NCI-H82 treated with DMSO at 0.1 percent for 48 hours (cell line): Measurements from ENCODE around the gene PM20D1.

ENCODE experiments used
- DNase-seq: peaks from one replicate; lab custom pipeline; 2025; ENCODE audit not compliant: unreplicated experiment; lab: John Stamatoyannopoulos, UW

PM20D1 gene

DNA sequence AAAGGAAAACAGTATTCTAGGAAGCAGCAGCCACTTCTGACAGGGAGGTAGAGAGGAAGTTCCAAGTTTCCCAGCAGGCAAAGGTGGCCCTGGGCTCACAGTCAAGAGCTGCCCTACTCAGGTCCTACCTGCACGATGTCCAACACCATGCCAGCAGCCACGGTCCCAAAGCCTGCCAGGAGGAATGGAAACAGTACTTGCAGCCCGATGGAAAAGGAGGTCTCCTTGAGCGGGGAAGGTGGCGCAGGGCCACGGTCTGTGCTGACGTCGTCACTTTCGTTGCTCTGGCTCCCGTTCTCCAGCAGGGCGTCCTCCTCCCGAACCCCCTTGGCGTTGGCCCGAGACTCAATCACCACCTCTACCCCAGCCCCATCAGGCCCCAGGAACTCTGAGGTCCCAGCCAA, 40.0 kb downstream of the PM20D1 start:
- no peak for DNase-seq

DNA sequence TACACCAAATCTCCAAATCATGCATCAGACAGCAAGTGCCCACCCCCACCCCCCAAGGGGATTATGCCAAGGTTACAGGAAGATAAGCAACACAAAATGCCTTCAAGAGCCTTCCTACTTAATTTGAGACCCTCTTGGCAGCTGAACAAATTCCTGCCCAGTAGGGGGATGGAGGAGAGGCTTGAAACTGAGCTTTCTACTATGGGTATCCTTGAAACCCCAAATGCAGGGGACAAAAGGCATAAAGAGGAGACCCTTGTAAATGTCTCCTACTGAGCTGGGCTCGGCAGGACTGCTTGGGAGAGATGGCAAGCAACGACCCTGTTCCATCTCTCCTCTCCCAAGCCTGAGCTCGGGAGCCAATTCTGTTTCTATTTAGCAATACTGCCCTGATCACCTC, 40.5 kb downstream of the PM20D1 start:
- DNase-seq = no peak

DNA sequence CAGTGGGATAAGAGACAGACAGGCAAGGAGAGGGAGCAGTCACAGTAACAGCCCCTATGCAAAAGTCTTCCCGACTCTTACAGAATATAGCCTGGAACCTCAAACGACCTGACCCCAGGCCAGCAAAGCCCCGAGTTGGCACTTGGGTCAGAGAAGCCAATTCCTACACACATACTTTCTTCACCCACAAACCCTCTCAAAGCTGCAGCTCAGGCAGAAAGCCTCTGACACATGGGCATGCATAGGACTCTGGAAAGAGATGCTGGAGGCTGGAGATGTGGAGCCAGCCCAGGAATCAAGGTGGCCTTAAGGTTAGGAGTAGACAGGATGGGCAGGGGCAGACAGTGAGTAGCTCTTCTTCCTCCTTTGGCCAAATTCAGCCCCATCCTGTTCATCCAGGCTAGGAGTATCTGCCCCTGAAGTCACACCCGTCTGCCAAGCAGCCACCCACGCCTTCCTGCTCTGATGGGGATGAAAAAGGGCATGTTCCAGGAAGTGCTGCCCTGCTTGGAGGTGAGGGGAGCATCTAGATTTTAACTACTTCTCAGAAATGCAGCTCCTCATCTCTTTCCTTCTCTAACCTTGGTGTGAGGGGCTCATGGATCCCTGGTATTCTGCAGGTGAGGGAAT, 44.7 kb downstream of the PM20D1 start:
- no peak for DNase-seq

DNA sequence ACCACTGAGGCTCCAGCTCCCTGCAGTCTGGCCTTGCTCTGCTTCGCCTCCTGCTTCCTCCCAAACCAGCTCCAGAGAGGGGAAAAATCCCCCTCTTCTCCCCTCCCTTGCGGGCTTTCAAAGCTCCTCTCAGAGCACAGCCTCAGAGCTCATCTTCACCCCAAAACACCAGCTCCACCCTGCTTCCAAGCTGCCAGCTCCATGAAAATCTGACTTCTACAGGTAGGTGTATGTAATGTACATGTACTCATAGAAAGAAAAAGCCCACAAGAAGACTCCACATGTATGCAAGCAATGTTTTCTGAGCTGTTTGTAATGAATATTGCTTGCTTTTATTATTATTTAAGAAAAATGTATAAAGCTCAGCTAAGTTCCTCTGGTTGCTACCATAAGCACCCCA, 45.3 kb downstream of the PM20D1 start:
- no peak for DNase-seq

GRCh38 chr1:205803986-205804385, 45.9 kb downstream of the PM20D1 start:
- DNase-seq = no peak

DNA sequence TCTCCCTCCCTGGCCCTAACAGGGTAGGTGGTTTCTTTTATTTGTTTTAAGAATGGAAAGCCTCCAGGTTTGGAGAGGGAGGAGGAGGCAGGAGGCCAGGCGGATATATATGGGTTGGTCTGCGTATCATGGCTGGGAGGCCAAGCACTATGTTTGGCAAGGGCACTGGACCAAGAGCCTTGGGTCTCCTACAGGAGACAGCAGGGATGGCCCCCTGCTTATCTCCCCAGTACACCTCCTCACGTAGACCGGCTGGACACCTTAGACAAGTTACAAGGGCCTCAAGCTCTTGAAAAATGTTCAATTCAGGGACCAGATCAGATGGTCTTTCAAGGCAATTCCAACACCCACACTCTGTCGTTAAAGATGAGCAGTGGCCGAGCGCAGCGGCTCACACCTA, 47.9 kb downstream of the PM20D1 start:
- no peak for DNase-seq

- no peak for DNase-seq
These were observed 48.8 kb downstream of the PM20D1 start for GRCh38 chr1:205800981-205801703.

GRCh38 chr1:205800427-205800826, 49.5 kb downstream of the PM20D1 start:
- DNase-seq = no peak

- DNase-seq = no peak
These were observed 51.4 kb downstream of the PM20D1 start for GRCh38 chr1:205798577-205798976.

DNA sequence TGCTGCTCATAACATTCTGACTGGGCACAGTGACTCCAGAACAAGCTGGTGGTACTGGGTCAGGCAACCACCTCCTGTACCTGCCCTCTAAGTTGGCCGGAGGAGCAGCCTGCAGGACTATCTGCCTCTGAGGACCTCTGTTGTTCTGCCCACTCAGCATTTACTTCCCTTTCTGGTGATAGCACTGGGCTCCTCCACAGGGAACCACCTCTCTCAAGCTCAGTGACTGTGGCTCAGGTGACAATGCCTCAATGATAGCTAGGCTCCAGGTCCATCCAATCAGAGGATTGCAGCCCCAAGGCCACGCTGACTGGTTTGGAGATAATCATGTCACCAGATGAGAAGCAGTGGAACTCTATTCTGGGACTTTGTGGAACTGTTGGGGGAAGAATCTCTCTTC, 52.8 kb downstream of the PM20D1 start:
- DNase-seq = no peak

DNA sequence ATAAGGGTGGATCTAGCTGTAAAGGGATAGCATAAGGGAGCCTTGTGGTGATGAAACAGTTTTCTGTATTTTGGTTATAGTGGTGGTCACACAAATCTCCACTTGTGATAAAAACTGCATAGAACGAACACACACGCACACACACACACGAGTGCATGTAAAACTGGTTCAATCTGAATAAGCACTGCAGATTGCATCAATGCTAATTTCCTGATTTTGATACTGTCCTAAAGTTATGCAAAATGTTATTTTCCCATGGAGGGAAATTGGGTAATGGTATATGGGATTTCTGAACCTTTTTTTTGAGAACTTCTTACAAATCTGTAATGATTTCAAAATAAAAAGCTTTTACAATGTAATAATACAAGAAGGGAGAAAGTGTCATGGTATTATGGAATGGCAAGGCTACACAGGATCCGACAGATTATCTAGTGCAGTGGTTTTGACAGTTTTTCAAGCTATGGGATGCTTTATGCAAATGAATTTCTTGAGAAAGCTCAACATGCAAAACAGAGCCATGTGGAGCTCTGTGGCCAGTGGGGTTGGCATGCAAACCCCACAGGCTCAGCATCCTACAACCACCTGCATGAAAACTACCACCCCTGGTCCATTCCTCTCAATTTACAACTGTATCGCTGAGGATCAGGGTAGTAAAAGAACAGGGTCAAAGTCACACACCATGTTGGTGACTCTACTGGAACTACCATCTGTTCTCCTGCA, 55.8 kb downstream of the PM20D1 start:
- DNase-seq = no peak

DNA sequence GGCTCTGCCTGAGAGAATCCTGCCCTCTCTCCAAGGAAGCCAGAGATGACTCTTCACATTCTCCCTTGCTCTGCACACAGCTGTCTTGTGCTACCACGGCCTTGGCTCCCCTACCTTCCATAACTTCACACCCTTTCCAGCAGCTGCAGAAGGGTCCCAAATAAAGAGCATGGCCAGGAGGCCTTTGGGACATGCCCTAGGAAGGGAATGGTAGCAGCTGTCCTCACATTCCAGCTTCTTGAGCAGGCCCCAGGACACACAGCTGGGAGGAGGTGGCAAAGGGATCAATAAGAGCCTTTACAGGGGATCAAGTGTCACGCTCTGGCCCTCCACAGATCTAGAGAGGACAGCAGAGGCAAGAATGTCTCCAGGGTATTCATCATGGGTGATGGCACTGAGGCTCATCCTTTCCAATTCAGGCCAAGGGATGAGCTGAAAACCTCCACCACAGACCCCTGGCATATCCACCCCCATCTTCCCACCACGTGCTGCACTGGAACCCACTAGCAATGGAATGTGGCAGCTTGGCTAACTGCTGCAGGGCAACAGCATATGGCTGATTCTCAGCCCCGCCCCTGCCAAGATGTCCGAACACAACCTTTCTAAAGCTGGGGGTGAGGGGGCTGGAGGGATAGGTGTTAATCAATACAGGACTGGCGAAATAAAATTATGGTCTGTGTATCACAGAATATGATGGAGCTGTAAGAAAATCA, 56.8 kb downstream of the PM20D1 start:
- peak; percentile 16 for DNase-seq

DNA sequence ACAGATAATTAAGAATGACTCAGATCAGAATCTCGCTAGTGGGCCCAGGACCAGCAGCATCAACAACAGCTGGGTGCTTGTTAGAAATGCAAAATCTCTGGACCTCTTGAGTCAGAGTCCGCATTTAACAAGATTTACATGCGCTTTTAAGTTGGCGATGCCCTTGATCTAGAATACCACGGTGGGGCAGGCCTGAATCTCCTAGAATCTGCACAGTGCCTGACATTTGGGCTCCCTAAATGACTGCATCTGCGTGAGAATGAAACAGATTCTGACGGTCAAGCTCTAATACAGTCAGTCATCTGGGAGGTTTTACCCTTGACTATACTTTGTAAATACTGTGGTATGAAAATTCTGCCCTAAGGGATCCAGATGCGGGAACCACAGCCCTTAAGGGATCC, 57.5 kb downstream of the PM20D1 start:
- no peak for DNase-seq

GRCh38 chr1:205791568-205792180, 58.3 kb downstream of the PM20D1 start:
- peak; percentile 72 for DNase-seq

- DNase-seq = no peak
These were observed 62.5 kb downstream of the PM20D1 start for GRCh38 chr1:205787287-205787916.

DNA sequence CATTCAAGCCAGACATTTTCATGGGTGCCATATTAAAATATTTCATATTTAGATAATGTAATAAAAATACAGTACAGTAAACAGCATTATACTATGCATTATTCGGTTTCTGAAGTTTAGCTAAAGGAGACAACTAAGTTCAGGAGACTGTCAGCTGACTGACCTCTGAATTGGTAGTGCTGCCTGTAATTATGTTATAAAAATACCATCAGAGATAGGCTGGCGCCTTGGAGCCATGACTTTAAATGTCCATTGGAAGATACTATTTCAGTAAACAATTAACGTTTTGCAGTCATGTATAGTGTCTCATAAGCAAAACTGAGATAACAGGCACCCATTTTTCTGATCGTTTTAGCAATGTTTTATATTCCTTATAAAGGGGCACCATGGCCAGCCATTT, 63.3 kb downstream of the PM20D1 start:
- no peak for DNase-seq

GRCh38 chr1:205785446-205785845, 64.5 kb downstream of the PM20D1 start:
- DNase-seq = no peak

GRCh38 chr1:205783904-205784303, 66.0 kb downstream of the PM20D1 start:
- no peak for DNase-seq

DNA sequence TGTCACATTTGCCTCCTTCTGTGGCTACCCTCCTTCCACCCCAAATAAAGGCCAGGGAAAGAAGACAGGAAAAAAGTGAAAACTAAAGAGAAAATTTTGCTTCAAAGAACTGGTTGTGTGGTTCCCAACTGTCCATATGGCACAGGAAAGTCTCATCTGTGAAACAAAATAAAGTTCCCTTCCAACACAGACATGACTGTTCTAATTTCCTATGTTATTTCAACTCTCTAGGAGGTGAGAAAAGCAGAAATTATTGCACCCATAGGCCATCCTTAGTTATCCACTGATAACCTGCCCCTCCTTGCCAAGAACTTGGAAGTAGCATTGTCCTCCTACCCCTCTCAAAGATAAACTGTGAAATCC, 66.5 kb downstream of the PM20D1 start:
- DNase-seq = no peak

DNA sequence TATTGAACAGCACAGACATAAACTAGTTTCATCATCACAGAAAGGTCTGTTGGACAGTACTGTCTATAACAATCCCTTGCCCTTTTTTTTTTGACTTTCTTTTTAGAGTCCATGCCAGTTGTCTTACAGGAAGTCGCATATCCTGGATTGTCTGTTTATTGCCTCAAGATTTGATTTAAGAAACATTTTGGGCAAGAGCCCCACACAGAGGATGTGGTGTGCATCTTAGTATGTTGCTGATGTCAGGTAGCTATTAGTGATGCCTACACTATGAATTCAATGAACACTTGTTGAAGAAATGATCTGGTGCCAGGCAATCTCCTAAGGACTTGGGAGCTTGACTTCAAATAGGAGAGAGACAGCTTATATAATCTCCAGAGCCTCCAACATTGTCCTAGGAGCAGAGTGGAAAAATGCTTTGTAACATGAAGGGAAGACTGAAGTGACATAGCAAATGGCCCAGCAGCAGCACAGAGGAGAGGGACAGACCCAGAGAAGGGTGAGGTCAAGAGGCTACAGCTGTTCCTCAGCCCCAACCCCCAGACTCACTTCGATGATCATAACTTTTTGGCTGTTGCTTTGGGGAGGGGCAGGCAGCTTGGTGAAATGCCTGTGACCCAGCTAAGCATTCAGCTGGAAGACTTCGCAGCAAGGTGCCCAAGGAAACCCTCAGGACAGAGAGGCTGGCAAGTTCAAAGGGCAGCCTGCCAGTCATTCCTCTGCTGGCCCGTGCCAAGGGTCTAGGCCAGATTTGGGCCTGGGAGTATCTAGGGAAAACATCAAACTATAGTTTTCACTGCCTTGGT, 67.1 kb downstream of the PM20D1 start:
- DNase-seq = no peak
